ENCODE results near the gene S100P.
"Not testable (repeated sequence)": the region's sequence is repeated elsewhere in the genome, so short reads cannot be mapped to it uniquely, and the experiment has no call there.

The S100P gene

GRCh38 chr4:6693231-6694176 is at the start of gene S100P:
S100P (plus strand) TSS chr4:6693878; CDS start chr4:6693933, 55 bp downstream.
- DNase-seq, result no peak

GRCh38 chr4:6644792-6645530 is 48.7 kb upstream of the S100P start:
- DNase-seq, result no peak

- DNase-seq, result no peak
Measured at GRCh38 chr4:6647169-6647568, 46.5 kb upstream of the S100P start.

GRCh38 chr4:6647582-6648230 is 46.0 kb upstream of the S100P start:
- DNase-seq, result no peak

- no peak for DNase-seq
Measured at GRCh38 chr4:6649216-6649615, 44.5 kb upstream of the S100P start.

GRCh38 chr4:6654211-6654610 is 39.5 kb upstream of the S100P start:
- DNase-seq, result not testable (repeated sequence)

GRCh38 chr4:6655291-6655690 is 38.4 kb upstream of the S100P start:
- DNase-seq, result not testable (repeated sequence)

GRCh38 chr4:6655924-6656323 is 37.8 kb upstream of the S100P start:
- no peak for DNase-seq

- no peak for DNase-seq
Measured at GRCh38 chr4:6657242-6658208, 36.2 kb upstream of the S100P start.

GRCh38 chr4:6658209-6658595 is 35.5 kb upstream of the S100P start:
- DNase-seq, result no peak

- peak in 2 of 4 experiments; percentile 28 to 52 for DNase-seq
Measured at GRCh38 chr4:6658597-6659075, 35.0 kb upstream of the S100P start.

GRCh38 chr4:6659897-6660296 is 33.8 kb upstream of the S100P start:
- no peak for DNase-seq

- DNase-seq, result no peak
Measured at GRCh38 chr4:6660430-6660829, 33.2 kb upstream of the S100P start.

GRCh38 chr4:6662591-6662990 is 31.1 kb upstream of the S100P start:
- no peak for DNase-seq

- DNase-seq, result no peak
Measured at GRCh38 chr4:6663596-6664393, 29.9 kb upstream of the S100P start.

- no peak for DNase-seq
Measured at GRCh38 chr4:6665320-6665654, 28.4 kb upstream of the S100P start.

- DNase-seq, result no peak
Measured at GRCh38 chr4:6668391-6668790, 25.3 kb upstream of the S100P start.

GRCh38 chr4:6671648-6672047 is 22.0 kb upstream of the S100P start:
- no peak for DNase-seq

- DNase-seq, result no peak
Measured at GRCh38 chr4:6672131-6672530, 21.5 kb upstream of the S100P start.

GRCh38 chr4:6672541-6673190 is 21.0 kb upstream of the S100P start:
- DNase-seq, result not testable (repeated sequence)

- DNase-seq, result peak in 2 of 4 experiments; percentile 46 to 48
Measured at GRCh38 chr4:6673191-6673659, 20.5 kb upstream of the S100P start.
